ENCODE results near the gene KCTD13.
"Not testable (repeated sequence)": the region's sequence is repeated elsewhere in the genome, so short reads cannot be mapped to it uniquely, and the experiment has no call there.

Gene KCTD13

GRCh38 chr16:29943846-29944799 lies 18.1 kb upstream of the KCTD13 start:
- no peak overlapping the region for H3K4me3 ChIP-seq (ENCODE audit: low read depth, low read length)
- peak overlapping the region; percentile 52; the same call in 1 of the 2 replicates for H3K27ac ChIP-seq (ENCODE audit: low read depth, low read length)
- peaks cover 4% of the 10 kb centered on the region; the same call in 1 of the 2 replicates for H3K9me3 ChIP-seq (ENCODE audit: control insufficient read depth, insufficient read depth, low read depth, low read length)
- peak overlapping the region; percentile 42 for H3K9ac ChIP-seq (ENCODE audit: low read length)
- H3K4me1 ChIP-seq (ENCODE audit: control insufficient read depth, insufficient read depth, low read length) = peaks cover 15% of the 10 kb centered on the region
- no peaks in the 10 kb centered on the region for H3K36me3 ChIP-seq (ENCODE audit: control insufficient read depth, insufficient read depth, low read length)
- H3K27me3 ChIP-seq (ENCODE audit: control insufficient read depth, insufficient read depth, low read length) = no peaks in the 10 kb centered on the region

- no peak overlapping the region for H3K9ac ChIP-seq (ENCODE audit: low read length)
- H3K36me3 ChIP-seq (ENCODE audit: control insufficient read depth, insufficient read depth, low read length) = no peaks in the 10 kb centered on the region
- H3K9me3 ChIP-seq (ENCODE audit: control insufficient read depth, insufficient read depth, low read depth, low read length) = peaks cover 4% of the 10 kb centered on the region; the same call in 1 of the 2 replicates
- H3K27me3 ChIP-seq (ENCODE audit: control insufficient read depth, insufficient read depth, low read length) = no peaks in the 10 kb centered on the region
- H3K27ac ChIP-seq (ENCODE audit: low read depth, low read length) = no peak overlapping the region
- H3K4me1 ChIP-seq (ENCODE audit: control insufficient read depth, insufficient read depth, low read length) = peaks cover 15% of the 10 kb centered on the region
- H3K4me3 ChIP-seq (ENCODE audit: low read depth, low read length) = no peak overlapping the region
Observed at GRCh38 chr16:29940656-29941055, 14.6 kb upstream of the KCTD13 start.

- not testable (repeated sequence) for H3K27ac ChIP-seq (ENCODE audit: low read depth, low read length); H3K9ac ChIP-seq (ENCODE audit: low read length); H3K27me3 ChIP-seq (ENCODE audit: control insufficient read depth, insufficient read depth, low read length); H3K36me3 ChIP-seq (ENCODE audit: control insufficient read depth, insufficient read depth, low read length); H3K4me1 ChIP-seq (ENCODE audit: control insufficient read depth, insufficient read depth, low read length); H3K9me3 ChIP-seq (ENCODE audit: control insufficient read depth, insufficient read depth, low read depth, low read length); H3K4me3 ChIP-seq (ENCODE audit: low read depth, low read length)
Observed at GRCh38 chr16:29931750-29932149, 5.7 kb upstream of the KCTD13 start.

GRCh38 chr16:29927070-29927905 lies 1.3 kb upstream of the KCTD13 start:
- H3K9me3 ChIP-seq (ENCODE audit: control insufficient read depth, insufficient read depth, low read depth, low read length) = no peaks in the 10 kb centered on the region
- H3K9ac ChIP-seq (ENCODE audit: low read length) = peak overlapping the region; percentile 81
- H3K27me3 ChIP-seq (ENCODE audit: control insufficient read depth, insufficient read depth, low read length) = no peaks in the 10 kb centered on the region
- peaks cover 9% of the 10 kb centered on the region; the same call in 1 of the 2 replicates for H3K36me3 ChIP-seq (ENCODE audit: control insufficient read depth, insufficient read depth, low read length)
- H3K4me3 ChIP-seq (ENCODE audit: low read depth, low read length) = peak overlapping the region; percentile 89
- H3K27ac ChIP-seq (ENCODE audit: low read depth, low read length) = no peak overlapping the region
- H3K4me1 ChIP-seq (ENCODE audit: control insufficient read depth, insufficient read depth, low read length) = peaks cover 10% of the 10 kb centered on the region

GRCh38 chr16:29926711-29927052 lies 656 bp upstream of the KCTD13 start:
- H3K27ac ChIP-seq (ENCODE audit: low read depth, low read length) = peak overlapping the region; percentile 27; the same call in 1 of the 2 replicates
- peaks cover 10% of the 10 kb centered on the region for H3K4me1 ChIP-seq (ENCODE audit: control insufficient read depth, insufficient read depth, low read length)
- H3K9me3 ChIP-seq (ENCODE audit: control insufficient read depth, insufficient read depth, low read depth, low read length) = no peaks in the 10 kb centered on the region
- H3K9ac ChIP-seq (ENCODE audit: low read length) = peak overlapping the region; percentile 81
- peak overlapping the region; percentile 89 for H3K4me3 ChIP-seq (ENCODE audit: low read depth, low read length)
- no peaks in the 10 kb centered on the region for H3K27me3 ChIP-seq (ENCODE audit: control insufficient read depth, insufficient read depth, low read length)
- peaks cover 9% of the 10 kb centered on the region; the same call in 1 of the 2 replicates for H3K36me3 ChIP-seq (ENCODE audit: control insufficient read depth, insufficient read depth, low read length)

GRCh38 chr16:29925105-29925756 lies 795 bp downstream of the KCTD13 start:
- H3K27ac ChIP-seq (ENCODE audit: low read depth, low read length) = no peak overlapping the region
- no peaks in the 10 kb centered on the region for H3K27me3 ChIP-seq (ENCODE audit: control insufficient read depth, insufficient read depth, low read length)
- peaks cover 10% of the 10 kb centered on the region for H3K4me1 ChIP-seq (ENCODE audit: control insufficient read depth, insufficient read depth, low read length)
- H3K4me3 ChIP-seq (ENCODE audit: low read depth, low read length) = peak overlapping the region; percentile 89
- H3K9me3 ChIP-seq (ENCODE audit: control insufficient read depth, insufficient read depth, low read depth, low read length) = no peaks in the 10 kb centered on the region
- H3K36me3 ChIP-seq (ENCODE audit: control insufficient read depth, insufficient read depth, low read length) = peaks cover 17% of the 10 kb centered on the region
- peak overlapping the region; percentile 77 for H3K9ac ChIP-seq (ENCODE audit: low read length)

- Histone ChIP-seq H3K36me3 (ENCODE audit: control insufficient read depth, insufficient read depth, low read length) (peaks cover 27% of the 10 kb centered on the region), H3K27ac (ENCODE audit: low read depth, low read length) (no peak overlapping the region), H3K27me3 (ENCODE audit: control insufficient read depth, insufficient read depth, low read length) (no peaks in the 10 kb centered on the region), H3K9ac (ENCODE audit: low read length) (no peak overlapping the region), H3K9me3 (ENCODE audit: control insufficient read depth, insufficient read depth, low read depth, low read length) (no peaks in the 10 kb centered on the region), H3K4me3 (ENCODE audit: low read depth, low read length) (no peak overlapping the region), H3K4me1 (ENCODE audit: control insufficient read depth, insufficient read depth, low read length) (peaks cover 10% of the 10 kb centered on the region)
Observed at GRCh38 chr16:29922986-29923501, 3.0 kb downstream of the KCTD13 start.

- Histone ChIP-seq H3K4me3 (ENCODE audit: low read depth, low read length) (no peak overlapping the region), H3K27me3 (ENCODE audit: control insufficient read depth, insufficient read depth, low read length) (no peaks in the 10 kb centered on the region), H3K36me3 (ENCODE audit: control insufficient read depth, insufficient read depth, low read length) (peaks cover 30% of the 10 kb centered on the region), H3K4me1 (ENCODE audit: control insufficient read depth, insufficient read depth, low read length) (peaks cover 8% of the 10 kb centered on the region), H3K9me3 (ENCODE audit: control insufficient read depth, insufficient read depth, low read depth, low read length) (no peaks in the 10 kb centered on the region), H3K9ac (ENCODE audit: low read length) (no peak overlapping the region), H3K27ac (ENCODE audit: low read depth, low read length) (no peak overlapping the region)
Observed at GRCh38 chr16:29922326-29922725, 3.7 kb downstream of the KCTD13 start.

- H3K27ac ChIP-seq (ENCODE audit: low read depth, low read length) = no peak overlapping the region
- no peaks in the 10 kb centered on the region for H3K4me1 ChIP-seq (ENCODE audit: control insufficient read depth, insufficient read depth, low read length)
- peaks cover 30% of the 10 kb centered on the region for H3K36me3 ChIP-seq (ENCODE audit: control insufficient read depth, insufficient read depth, low read length)
- H3K4me3 ChIP-seq (ENCODE audit: low read depth, low read length) = no peak overlapping the region
- H3K9ac ChIP-seq (ENCODE audit: low read length) = no peak overlapping the region
- no peaks in the 10 kb centered on the region for H3K9me3 ChIP-seq (ENCODE audit: control insufficient read depth, insufficient read depth, low read depth, low read length)
- H3K27me3 ChIP-seq (ENCODE audit: control insufficient read depth, insufficient read depth, low read length) = no peaks in the 10 kb centered on the region
Observed at GRCh38 chr16:29921034-29921385, 5.0 kb downstream of the KCTD13 start.

GRCh38 chr16:29920288-29921033 lies 5.6 kb downstream of the KCTD13 start:
- Histone ChIP-seq H3K4me1 (ENCODE audit: control insufficient read depth, insufficient read depth, low read length) (no peaks in the 10 kb centered on the region), H3K27ac (ENCODE audit: low read depth, low read length) (no peak overlapping the region), H3K9me3 (ENCODE audit: control insufficient read depth, insufficient read depth, low read depth, low read length) (no peaks in the 10 kb centered on the region), H3K4me3 (ENCODE audit: low read depth, low read length) (no peak overlapping the region), H3K9ac (ENCODE audit: low read length) (no peak overlapping the region), H3K36me3 (ENCODE audit: control insufficient read depth, insufficient read depth, low read length) (peaks cover 30% of the 10 kb centered on the region), H3K27me3 (ENCODE audit: control insufficient read depth, insufficient read depth, low read length) (no peaks in the 10 kb centered on the region)
